GM19463 (cell line): ENCODE measurements around the gene LRRFIP2.
"Not testable (repeated sequence)": the region's sequence is repeated elsewhere in the genome, so short reads cannot be mapped to it uniquely, and the experiment has no call there.

ENCODE experiments used
- ATAC-seq: cut with Tn5 transposase; IDR thresholded peaks from one replicate; pipeline ENCODE4 v1.9.1; 2021; ENCODE audit warnings: mild to moderate bottlenecking, moderate library complexity; ENCODE audit not compliant: unreplicated experiment

The LRRFIP2 gene

DNA sequence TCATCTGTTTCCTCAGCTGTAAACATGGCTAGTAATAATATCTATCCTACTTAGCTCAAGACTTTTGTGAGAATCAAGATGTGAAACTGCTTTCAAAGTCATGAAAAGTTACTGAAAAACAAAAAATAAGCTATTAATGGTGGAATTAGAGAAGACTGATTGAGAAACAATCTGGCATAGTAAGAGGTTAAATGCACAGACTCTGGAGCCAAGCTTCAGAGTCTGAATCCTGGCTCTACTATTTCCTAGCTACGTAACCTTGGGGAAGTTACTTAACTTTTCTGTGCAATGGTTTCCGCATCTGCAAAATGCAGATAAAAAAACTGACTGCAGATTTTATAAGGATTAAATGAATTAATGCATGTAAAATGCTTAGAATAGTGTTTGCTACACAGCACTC lies 28.8 kb downstream of the LRRFIP2 start:
- ATAC-seq: no peak

DNA sequence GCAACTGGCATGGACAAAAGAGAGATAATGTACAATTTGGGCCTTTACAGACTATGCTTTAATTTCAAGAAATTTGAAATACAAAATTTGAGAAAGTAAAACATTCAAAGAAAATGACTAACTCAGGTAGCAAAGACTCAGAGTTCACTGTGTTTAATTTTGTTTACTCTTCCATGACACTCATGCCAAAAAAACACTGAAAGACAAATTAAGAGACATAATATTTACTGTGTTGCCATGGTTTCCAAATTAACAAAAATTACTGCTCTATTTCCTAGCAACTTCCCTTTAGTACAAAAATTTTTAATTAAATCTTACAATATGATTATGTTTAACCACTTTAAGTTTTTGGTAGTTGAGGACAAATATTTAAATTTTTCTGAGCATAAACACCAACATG lies 29.6 kb downstream of the LRRFIP2 start:
- no peak for ATAC-seq

- no peak for ATAC-seq
Measured at GRCh38 chr3:37143821-37144220, 30.6 kb downstream of the LRRFIP2 start.

DNA sequence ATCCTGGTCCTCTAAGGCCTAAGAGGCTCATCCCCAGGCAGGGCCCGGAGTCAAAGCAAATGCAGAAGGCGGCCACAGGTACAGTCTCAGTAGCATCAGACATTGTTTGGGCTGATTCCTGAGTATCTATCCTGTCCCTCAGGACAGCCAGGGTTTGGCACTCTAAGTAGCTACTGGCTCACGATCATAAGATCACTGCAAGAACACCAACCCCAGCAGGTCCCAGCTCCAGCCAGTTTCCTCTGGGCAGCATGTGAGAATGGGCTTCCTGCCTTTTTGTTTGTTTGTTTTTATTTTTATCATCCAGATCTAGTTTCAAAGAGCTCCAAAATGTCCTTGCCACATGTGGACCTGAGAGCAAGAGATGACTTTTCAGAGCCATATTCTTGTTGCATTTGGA lies 32.7 kb downstream of the LRRFIP2 start:
- ATAC-seq: no peak

- no peak for ATAC-seq
Measured at GRCh38 chr3:37140899-37141541, 33.4 kb downstream of the LRRFIP2 start.

DNA sequence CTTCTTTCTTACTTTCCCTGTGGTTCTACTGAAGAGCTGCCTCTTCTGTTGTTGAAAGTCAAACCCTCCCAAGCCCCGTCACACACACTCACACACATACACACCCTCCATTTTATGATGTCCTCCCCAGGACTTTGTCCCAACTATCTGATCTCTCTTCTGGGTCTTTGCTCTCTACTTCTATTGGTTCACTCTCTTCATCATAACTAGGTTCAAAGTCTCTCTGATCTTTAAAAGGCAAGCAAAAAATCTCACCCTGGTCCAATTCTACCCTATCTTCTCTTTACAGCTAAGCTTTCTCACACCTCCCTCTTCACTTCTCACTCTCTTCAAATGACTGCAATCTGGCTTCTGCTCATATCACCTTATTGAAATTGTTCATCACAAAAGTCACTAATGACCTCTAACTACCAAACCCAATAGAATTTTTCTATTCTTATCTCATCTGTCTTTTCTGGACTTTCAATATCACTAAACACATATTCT lies 34.8 kb downstream of the LRRFIP2 start:
- peak; percentile 64 for ATAC-seq

GRCh38 chr3:37138816-37139215 lies 35.6 kb downstream of the LRRFIP2 start:
- ATAC-seq: no peak

DNA sequence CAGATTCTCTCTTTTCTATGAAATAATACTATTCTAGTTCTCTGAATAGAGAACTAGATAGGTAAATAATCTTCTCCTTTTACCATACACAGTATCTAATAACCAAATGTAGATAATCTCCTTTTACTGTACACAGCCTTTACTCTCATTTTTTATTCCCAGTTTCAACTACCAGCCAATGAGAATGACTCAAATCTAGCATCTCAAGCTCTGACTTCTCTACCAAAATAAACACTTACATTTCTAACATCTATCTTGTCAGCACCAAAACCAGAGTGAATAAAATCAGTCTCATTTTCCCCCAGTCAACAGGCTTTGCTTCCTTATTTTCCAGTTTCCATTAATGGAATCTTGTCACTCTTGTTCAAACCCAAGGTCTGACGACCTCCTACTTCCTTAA lies 36.9 kb downstream of the LRRFIP2 start:
- no peak for ATAC-seq

DNA sequence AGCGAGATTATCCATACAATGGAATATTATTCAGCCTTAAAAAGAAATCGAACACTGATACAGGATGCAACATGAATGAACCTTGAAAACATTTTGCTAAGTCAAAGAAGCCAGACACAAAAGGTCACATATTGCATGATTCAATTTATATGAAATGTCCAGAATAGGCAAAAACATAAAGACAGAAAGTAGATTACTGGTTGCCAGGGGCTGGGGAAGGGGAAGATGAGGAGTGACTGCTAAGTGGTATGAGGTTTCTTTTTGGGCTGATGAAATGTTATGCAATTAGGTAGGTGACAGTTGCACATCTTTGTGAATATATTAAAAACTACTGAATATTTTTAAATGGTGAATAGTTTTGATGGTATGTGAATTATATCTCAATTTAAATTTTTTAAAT lies 38.3 kb downstream of the LRRFIP2 start:
- ATAC-seq: no peak

DNA sequence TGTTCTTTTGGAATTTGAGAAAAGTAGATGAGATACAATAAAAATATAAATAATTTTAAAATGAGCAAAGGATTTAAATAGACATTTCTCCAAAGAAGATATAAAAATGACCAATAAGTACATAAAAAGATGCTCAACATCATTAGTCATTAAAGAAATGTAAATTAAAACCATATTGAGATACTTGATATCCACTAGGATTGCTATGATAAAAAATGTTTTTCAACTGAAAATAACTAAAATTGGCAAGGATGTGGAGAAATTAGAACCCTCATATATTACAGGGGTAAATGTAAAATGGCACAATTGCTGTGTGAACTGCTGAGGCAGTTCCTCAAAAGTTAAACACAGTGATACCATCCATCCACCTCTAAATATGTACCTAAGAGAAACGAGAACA lies 38.8 kb downstream of the LRRFIP2 start:
- no peak for ATAC-seq

GRCh38 chr3:37132334-37132733 lies 42.0 kb downstream of the LRRFIP2 start:
- ATAC-seq: no peak

GRCh38 chr3:37131860-37132144 lies 42.6 kb downstream of the LRRFIP2 start:
- no peak for ATAC-seq

DNA sequence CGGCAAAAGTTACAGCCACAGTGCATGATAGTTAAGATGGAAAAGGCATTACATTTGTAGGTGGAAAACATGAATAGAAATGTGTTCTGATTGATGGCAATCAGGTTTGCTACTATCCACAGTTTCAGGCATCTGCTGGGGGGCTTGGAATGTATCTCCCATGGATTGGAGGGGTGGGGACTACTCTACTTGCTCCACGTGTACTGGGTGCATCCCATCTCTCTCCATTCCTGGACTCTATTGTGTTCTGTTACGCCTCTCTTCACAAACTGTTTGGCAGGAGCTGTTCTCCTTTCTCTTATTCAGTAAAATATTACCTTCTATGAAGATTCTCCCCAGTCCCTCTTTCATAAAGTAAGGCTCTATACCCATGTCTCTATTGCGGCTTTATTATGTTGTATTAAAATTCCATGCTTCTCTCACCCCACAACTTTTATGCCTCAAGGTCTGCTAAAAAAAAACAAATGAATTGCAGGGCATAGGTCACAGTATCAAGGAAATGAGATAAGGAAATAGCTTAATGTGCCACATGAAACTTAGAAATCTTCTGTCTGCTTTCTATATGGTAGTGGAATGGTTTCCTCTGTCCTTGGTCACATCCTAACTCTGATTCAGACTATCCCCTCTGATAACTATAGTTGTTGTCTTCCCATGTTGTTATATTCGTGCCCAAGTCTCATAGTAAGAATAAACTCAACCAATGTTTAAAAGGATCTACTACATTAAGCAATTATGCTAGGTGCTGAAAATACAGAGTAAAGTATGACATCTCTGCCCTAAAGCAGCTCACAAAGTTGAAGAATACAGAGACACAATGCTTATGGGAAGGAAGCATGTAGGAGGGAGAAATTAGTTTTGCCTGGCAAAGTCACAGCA lies 43.2 kb downstream of the LRRFIP2 start:
- no peak for ATAC-seq

- ATAC-seq: no peak
Measured at GRCh38 chr3:37130448-37130847, 43.9 kb downstream of the LRRFIP2 start.

GRCh38 chr3:37129871-37130270 lies 44.5 kb downstream of the LRRFIP2 start:
- ATAC-seq: peak; percentile 63

DNA sequence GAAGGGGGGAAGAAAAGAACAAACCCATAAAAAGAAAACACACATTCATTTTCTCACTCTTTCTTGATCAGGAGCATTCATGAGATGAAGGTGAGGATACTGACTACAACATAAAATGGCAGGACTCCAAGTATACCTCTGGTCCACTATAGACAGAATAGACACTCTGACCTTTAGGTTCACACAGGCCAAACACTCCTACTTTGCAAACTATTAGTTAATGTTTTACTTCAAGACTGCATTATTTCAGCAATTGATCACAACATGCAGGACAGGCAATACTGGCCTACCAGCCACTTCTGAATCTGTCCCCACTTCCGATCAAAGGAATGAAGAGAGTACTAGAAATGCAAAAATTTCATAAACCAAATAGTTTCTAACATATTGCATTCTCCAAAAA lies 47.0 kb downstream of the LRRFIP2 start:
- no peak for ATAC-seq

- no peak for ATAC-seq
Measured at GRCh38 chr3:37126856-37127255, 47.5 kb downstream of the LRRFIP2 start.

DNA sequence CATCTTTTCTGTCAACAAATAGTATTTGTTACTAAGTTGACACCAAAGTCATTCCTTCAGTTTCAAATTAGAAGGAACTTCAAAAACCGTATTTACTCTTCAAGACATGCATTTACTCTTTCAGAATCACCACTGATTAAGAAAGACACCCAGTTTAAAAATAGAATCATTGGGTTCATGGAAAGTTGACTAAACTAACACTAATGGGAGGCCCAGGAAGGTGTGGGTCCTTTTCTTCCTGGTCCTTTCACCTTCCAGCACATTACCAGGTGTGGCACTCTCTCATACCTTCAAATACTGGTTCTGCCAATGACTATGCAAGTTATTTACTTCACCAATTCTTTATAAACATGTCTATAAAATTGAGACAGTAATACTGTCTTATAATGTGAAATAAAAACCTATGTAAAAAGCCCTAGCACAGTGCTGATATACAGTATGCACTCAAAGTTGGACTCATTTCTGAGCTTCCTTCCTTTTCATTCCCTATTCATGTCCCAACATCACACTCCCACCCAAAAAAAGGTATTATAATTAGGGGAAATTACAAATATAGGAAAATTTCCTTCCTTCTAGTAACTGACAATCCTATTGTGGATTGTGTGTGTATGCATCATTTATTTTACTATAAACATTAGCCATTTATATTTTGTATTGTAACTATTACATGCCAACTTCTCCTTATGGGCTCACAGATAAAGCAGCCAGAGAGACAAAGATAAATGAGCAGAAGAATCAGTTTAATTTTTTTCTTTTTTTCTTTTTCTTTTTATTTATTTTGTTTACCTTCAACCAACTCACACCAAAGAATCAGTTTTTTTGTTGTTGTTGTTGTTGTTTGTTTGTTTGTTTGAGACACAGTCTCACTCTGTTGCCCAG lies 48.9 kb downstream of the LRRFIP2 start:
- no peak for ATAC-seq

DNA sequence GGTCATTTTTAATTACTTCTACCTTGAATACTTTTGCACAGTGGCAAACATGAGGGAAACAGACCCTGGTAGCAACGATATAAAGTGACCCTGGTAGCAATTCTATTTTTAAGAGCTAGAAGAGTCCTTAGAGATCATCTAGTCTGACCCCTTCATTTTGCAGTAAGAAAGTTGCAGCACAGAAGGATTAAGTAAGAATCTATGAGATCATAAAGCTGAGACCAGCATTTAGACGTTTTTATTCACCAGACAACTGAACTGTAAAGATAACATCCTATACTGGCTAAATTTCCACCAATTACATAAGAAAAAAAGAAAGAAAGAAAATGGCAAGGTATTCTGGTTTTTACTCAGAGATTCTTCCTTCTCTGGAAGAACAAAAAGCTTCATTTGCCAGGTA lies 49.9 kb downstream of the LRRFIP2 start:
- no peak for ATAC-seq

DNA sequence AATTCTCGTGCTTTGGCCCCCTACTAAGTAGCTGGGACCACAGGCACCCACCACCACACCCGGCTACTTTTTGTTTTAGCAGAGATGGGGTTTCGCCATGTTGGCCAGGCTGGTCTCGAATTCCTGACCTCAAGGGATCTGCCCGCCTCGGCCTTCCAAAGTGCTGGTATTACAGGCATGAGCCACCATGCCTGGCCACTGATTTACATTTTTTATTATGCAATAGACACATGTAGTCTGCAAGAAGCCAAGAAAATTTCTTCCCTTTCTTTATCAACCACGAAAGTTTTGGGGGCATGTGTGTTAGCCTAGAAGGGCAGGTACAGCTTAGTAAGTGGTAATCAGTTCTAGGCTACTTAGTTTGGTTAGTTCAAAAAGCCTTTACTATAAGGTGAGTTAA lies 51.1 kb downstream of the LRRFIP2 start:
- no peak for ATAC-seq

GRCh38 chr3:37122069-37122468 lies 52.3 kb downstream of the LRRFIP2 start:
- ATAC-seq: not testable (repeated sequence)

- ATAC-seq: no peak
Measured at GRCh38 chr3:37118163-37118562, 56.2 kb downstream of the LRRFIP2 start.
